ENCODE data around the gene C10orf62. TPM values are rescaled to one million over a fixed set of nuclear protein-coding genes. Genes with fewer than 3 reads are reported as not detected.
A peak's percentile ranks its signal among the peaks of the same experiment; 100 is the strongest.

C10orf62 gene
- not detected for polyA plus RNA-seq (2012; ENCODE audit: missing spikeins)

DNA sequence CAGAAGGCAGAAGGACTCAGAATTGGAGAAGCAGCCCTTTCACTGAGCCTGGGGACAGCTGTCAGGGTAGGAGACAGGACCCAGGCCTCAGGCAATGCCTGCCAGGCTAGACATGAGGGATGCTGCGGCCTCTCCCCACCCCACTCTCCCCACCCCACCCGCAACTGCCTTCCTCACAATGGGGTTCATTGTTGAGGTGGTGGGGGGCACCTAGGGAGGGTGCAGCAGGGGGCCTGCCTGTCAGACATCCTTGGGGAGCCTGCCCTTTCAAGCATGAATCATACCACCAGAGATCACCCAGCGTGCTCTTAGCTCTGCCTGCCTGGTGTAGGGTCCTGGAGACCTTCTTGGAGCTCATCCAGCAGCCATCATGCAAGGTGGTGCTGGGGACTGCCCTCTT is at the start of gene C10orf62:
Gene C10orf62 (plus strand): TSS at position 243 of the 400 bp plus-strand sequence. CDS start 177 bp downstream, outside the sequence.
- TF ChIP-seq POLR2AphosphoS5 (IDR thresholded peaks at IDR 0.05; ENCODE audit: low read depth, low read length) (no peak), POLR2A (IDR thresholded peaks at IDR 0.05; ENCODE audit: low read depth, low read length) (no peak), TAF1 (IDR thresholded peaks at IDR 0.05; ENCODE audit: borderline replicate concordance, low read depth, low read length) (no peak)
- FAIRE-seq, result no peak
- DNase-seq (ENCODE audit: insufficient read length), result no peak

GRCh38 chr10:97540669-97541500 is 48.6 kb upstream of the C10orf62 start:
- DNase-seq (ENCODE audit: insufficient read length) (no peak), FAIRE-seq (no peak)

GRCh38 chr10:97542169-97543024 is 47.1 kb upstream of the C10orf62 start:
- FAIRE-seq (peak; percentile 64), DNase-seq (ENCODE audit: insufficient read length) (no peak)
- TF ChIP-seq POLR2AphosphoS5 (IDR thresholded peaks at IDR 0.05; ENCODE audit: low read depth, low read length), result no peak
- no peak for TF ChIP-seq POLR2A (IDR thresholded peaks at IDR 0.05; ENCODE audit: low read depth, low read length)
- no peak for TF ChIP-seq TAF1 (IDR thresholded peaks at IDR 0.05; ENCODE audit: borderline replicate concordance, low read depth, low read length)

More at GRCh38 chr10:97540669-97541500, 48.6 kb upstream of the C10orf62 start:
- TF ChIP-seq TAF1 (IDR thresholded peaks at IDR 0.05; ENCODE audit: borderline replicate concordance, low read depth, low read length) (no peak), POLR2A (IDR thresholded peaks at IDR 0.05; ENCODE audit: low read depth, low read length) (no peak), POLR2AphosphoS5 (IDR thresholded peaks at IDR 0.05; ENCODE audit: low read depth, low read length) (no peak)

DNA sequence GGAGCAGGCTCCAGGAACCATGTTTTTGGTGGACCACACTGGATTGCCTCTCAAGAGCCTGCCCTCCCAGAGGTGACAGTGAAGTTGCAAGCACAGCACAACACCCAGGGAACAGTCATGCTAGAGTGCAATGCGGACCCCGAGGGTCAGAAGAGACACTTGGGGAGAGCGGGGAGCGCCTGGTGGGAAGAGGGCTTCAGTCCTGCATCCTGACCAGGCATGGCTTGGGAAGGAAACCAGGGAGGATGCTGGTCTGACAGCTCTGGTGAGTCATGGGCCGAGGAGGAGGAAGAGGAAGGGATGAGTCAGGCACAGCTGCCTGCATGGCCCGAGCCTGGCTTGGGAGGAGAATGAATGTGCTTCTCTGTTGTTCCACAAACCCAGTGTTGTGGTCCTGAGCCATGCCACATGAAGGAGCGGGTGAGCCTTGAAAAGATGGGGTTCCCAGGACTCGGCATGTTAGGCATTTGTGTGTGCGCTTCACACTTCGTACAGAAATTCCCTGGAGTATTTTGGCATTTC is 46.4 kb upstream of the C10orf62 start:
- DNase-seq (ENCODE audit: insufficient read length) (no peak), FAIRE-seq (peak; percentile 5)
- TF ChIP-seq POLR2A (IDR thresholded peaks at IDR 0.05; ENCODE audit: low read depth, low read length), result no peak
- no peak for TF ChIP-seq POLR2AphosphoS5 (IDR thresholded peaks at IDR 0.05; ENCODE audit: low read depth, low read length)
- no peak for TF ChIP-seq TAF1 (IDR thresholded peaks at IDR 0.05; ENCODE audit: borderline replicate concordance, low read depth, low read length)

DNA sequence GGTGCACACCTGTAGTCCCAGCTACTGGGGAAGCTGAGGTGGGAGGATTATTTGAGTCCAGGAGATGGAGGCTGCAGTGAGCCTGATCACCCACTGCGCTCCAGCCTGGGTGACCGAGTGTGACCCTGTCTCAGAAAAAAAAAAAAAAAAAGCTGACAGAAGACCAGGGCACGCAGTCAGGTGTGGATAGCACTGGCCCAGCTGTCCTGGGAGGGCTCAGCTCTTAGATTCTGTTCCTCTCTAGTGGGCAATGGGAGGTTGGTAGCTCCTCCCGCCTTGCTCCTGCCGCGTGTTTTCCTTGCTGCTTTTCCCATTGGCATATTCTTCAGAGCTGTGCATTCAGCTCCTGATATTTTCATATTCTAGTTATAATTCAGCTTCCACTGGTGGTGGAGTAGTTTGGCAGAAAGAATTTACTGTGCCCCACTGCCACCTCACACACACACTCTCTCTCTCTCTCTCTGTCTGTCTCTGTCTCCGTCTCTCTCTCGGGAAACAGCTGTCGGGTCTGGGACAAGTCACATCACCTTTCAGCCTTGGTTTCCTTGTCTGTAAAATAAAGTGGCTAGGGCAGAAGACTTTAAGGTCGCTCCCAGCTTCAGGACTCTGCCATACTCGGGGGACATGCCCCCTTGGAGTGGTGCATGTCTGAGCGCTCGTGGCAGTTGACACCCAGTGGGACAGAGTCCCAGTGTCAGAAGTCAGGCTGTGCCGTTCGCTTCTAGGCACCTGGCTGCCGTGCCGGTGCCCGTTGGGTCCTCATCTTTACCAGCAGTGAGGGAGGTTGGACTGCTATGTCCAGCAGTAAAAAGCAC is 42.9 kb upstream of the C10orf62 start:
- no peak for FAIRE-seq
- DNase-seq (ENCODE audit: insufficient read length), result no peak
- TF ChIP-seq POLR2A (IDR thresholded peaks at IDR 0.05; ENCODE audit: low read depth, low read length) (no peak), TAF1 (IDR thresholded peaks at IDR 0.05; ENCODE audit: borderline replicate concordance, low read depth, low read length) (no peak), POLR2AphosphoS5 (IDR thresholded peaks at IDR 0.05; ENCODE audit: low read depth, low read length) (no peak)

GRCh38 chr10:97547271-97547600 is 42.3 kb upstream of the C10orf62 start:
- TF ChIP-seq POLR2AphosphoS5 (IDR thresholded peaks at IDR 0.05; ENCODE audit: low read depth, low read length) (no peak), POLR2A (IDR thresholded peaks at IDR 0.05; ENCODE audit: low read depth, low read length) (no peak), TAF1 (IDR thresholded peaks at IDR 0.05; ENCODE audit: borderline replicate concordance, low read depth, low read length) (no peak)
- FAIRE-seq (no peak), DNase-seq (ENCODE audit: insufficient read length) (no peak)

- DNase-seq (ENCODE audit: insufficient read length) (no peak), FAIRE-seq (peak; percentile 46)
- TF ChIP-seq POLR2A (IDR thresholded peaks at IDR 0.05; ENCODE audit: low read depth, low read length) (no peak), TAF1 (IDR thresholded peaks at IDR 0.05; ENCODE audit: borderline replicate concordance, low read depth, low read length) (no peak), POLR2AphosphoS5 (IDR thresholded peaks at IDR 0.05; ENCODE audit: low read depth, low read length) (no peak)
Observed at GRCh38 chr10:97547962-97548361, 41.6 kb upstream of the C10orf62 start.

GRCh38 chr10:97548828-97549455 is 40.6 kb upstream of the C10orf62 start:
- DNase-seq (ENCODE audit: insufficient read length), result no peak
- TF ChIP-seq POLR2AphosphoS5 (IDR thresholded peaks at IDR 0.05; ENCODE audit: low read depth, low read length) (no peak), POLR2A (IDR thresholded peaks at IDR 0.05; ENCODE audit: low read depth, low read length) (no peak), TAF1 (IDR thresholded peaks at IDR 0.05; ENCODE audit: borderline replicate concordance, low read depth, low read length) (no peak)
- no peak for FAIRE-seq

DNA sequence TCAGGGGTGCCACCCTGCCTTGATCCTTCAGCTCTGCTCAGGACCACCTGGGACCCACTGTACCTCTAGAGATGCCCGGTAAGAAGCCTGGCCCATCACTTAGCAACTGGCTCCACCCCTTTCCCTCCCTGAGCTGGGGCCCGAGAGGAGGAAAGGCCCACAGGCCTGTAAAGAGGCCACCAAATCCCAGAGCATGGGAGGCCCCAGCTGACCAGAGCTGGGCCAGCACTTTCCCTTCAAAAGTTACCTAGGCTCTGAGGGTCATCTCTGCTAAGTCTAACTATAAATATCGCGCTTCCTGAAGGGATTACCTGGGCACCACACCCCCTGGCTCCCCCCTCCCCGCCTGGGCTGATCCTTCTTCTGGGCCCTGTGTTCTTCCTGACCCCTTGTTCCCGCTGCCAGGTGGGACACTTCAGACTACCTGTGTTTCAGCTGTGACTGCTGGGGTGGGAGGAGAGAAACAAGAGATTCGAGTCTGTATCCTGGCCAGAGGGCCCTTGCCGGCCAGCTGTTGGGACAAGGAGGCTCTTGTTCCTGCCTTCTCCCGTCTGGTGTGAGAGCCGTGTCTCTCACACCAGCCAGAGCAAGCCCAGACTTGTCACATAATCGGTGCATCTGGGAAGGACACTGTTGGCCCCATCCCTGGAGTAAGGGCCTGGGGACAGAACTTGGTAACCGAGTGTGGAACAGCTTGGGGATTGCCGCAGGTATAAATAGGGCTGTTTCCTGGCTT is 39.8 kb upstream of the C10orf62 start:
- DNase-seq (ENCODE audit: insufficient read length) (no peak), FAIRE-seq (peak; percentile 77)
- TF ChIP-seq POLR2AphosphoS5 (IDR thresholded peaks at IDR 0.05; ENCODE audit: low read depth, low read length) (no peak), TAF1 (IDR thresholded peaks at IDR 0.05; ENCODE audit: borderline replicate concordance, low read depth, low read length) (no peak), POLR2A (IDR thresholded peaks at IDR 0.05; ENCODE audit: low read depth, low read length) (no peak)
